GM23338 (cell line): ENCODE measurements around the gene TMEM221. TPM values are rescaled to one million over a fixed set of nuclear protein-coding genes. Genes with fewer than 3 reads are reported as not detected.

Experiments used
- ATAC-seq: fragments of 200-7000 bp; cut with Tn5 transposase; 3 replicates; pipeline ENCODE4 v1.9.1; 2020
- DNase-seq: peaks from one replicate; pipeline ENCODE4 v3.0.0-alpha.2; 2015; ENCODE audit warnings: low spot score
- H2AFZ ChIP-seq: fragments of 200-600 bp; sonication (generic); 2 replicates; pipeline ENCODE4 v1.8.0; 2016; ENCODE audit warnings: antibody characterized with exemption, mild to moderate bottlenecking, moderate library complexity
- H3F3A ChIP-seq: fragments of 200-600 bp; sonication (generic); replicated peaks from 2 replicates; pipeline ENCODE4 v1.8.0; 2017; ENCODE audit warnings: antibody characterized with exemption, mixed run types, low read depth
- H3K27ac ChIP-seq: fragments of 200-600 bp; sonication (generic); 2 replicates; pipeline ENCODE4 v1.6.1; 2016; ENCODE audit warnings: low read depth
- H3K27me3 ChIP-seq: fragments of 200-600 bp; sonication (generic); 2 replicates; pipeline ENCODE4 v1.8.0; 2016; ENCODE audit warnings: mild to moderate bottlenecking, mixed run types, moderate library complexity; ENCODE audit not compliant: insufficient read depth
- H3K36me3 ChIP-seq: fragments of 200-600 bp; sonication (generic); 2 replicates; pipeline ENCODE4 v1.8.0; 2016; ENCODE audit warnings: mild to moderate bottlenecking; ENCODE audit not compliant: insufficient read depth
- H3K4me1 ChIP-seq: fragments of 200-600 bp; sonication (generic); 2 replicates; pipeline ENCODE4 v1.8.0; 2016; ENCODE audit warnings: mild to moderate bottlenecking, moderate library complexity; ENCODE audit not compliant: insufficient read depth
- H3K4me2 ChIP-seq: fragments of 200-600 bp; sonication (generic); 2 replicates; pipeline ENCODE4 v1.7.1; 2017; ENCODE audit warnings: mixed run types
- H3K4me3 ChIP-seq: fragments of 200-600 bp; sonication (generic); 2 replicates; pipeline ENCODE4 v1.6.1; 2016; ENCODE audit warnings: mixed run types
- H3K79me2 ChIP-seq: fragments of 200-600 bp; sonication (generic); replicated peaks from 2 replicates; pipeline ENCODE4 v1.8.0; 2017; ENCODE audit warnings: mild to moderate bottlenecking; ENCODE audit not compliant: insufficient read depth
- H3K9me2 ChIP-seq: fragments of 200-600 bp; sonication (generic); 2 replicates; pipeline ENCODE4 v1.8.0; 2017; ENCODE audit not compliant: insufficient read depth
- H4K20me1 ChIP-seq: fragments of 200-600 bp; sonication (generic); replicated peaks from 2 replicates; pipeline ENCODE4 v1.8.0; 2017; ENCODE audit warnings: mild to moderate bottlenecking; ENCODE audit not compliant: insufficient read depth
- H3K27ac Mint-ChIP-seq: 2 replicates; pipeline ENCODE4 v1.8.0; 2020; ENCODE audit warnings: inconsistent platforms, mild to moderate bottlenecking, moderate library complexity, mixed read lengths
- H3K27me3 Mint-ChIP-seq: 3 replicates; pipeline ENCODE4 v1.8.0; 2022; ENCODE audit warnings: low read depth, mild to moderate bottlenecking, moderate library complexity, mixed read lengths, inconsistent platforms; ENCODE audit not compliant: insufficient read depth, poor library complexity
- H3K36me3 Mint-ChIP-seq: 3 replicates; pipeline ENCODE4 v1.8.0; 2021; ENCODE audit warnings: low read depth, mild to moderate bottlenecking, inconsistent platforms, moderate library complexity, mixed read lengths
- H3K4me1 Mint-ChIP-seq: 3 replicates; pipeline ENCODE4 v1.8.0; 2020; ENCODE audit warnings: mild to moderate bottlenecking, inconsistent platforms, mixed read lengths
- H3K4me3 Mint-ChIP-seq: 3 replicates; pipeline ENCODE4 v1.8.0; 2021; ENCODE audit warnings: moderate library complexity, mild to moderate bottlenecking, inconsistent platforms, mixed read lengths
- H3K9me3 Mint-ChIP-seq: 3 replicates; pipeline ENCODE4 v1.8.0; 2020; ENCODE audit warnings: moderate library complexity, mild to moderate bottlenecking, inconsistent platforms, mixed read lengths
- CREB1 ChIP-seq: fragments of 250-450 bp; sonication (Bioruptor Pico); IDR thresholded peaks from 2 replicates; pipeline ENCODE4 v1.5.0; 2020; ENCODE audit warnings: low read depth, mild to moderate bottlenecking, moderate library complexity
- CTCF ChIP-seq, 2 experiments: fragments of 200-600 bp in 1 of 2; sonication (generic) in 1 of 2; conservative IDR thresholded peaks; 2 replicates each; pipeline versions ENCODE4 v1.5.1 to v1.6.1; 2016 to 2017; ENCODE audit warnings: antibody characterized with exemption in 2 of 2, low read depth in 2 of 2, mild to moderate bottlenecking in 2 of 2, moderate library complexity in 1 of 2
- EZH2 ChIP-seq: fragments of 200-600 bp; sonication (generic); IDR thresholded peaks from one replicate; pipeline ENCODE4 v1.8.0; 2017; ENCODE audit warnings: antibody characterized with exemption, mild to moderate bottlenecking, low read depth; ENCODE audit not compliant: unreplicated experiment
- JUNB ChIP-seq: IDR thresholded peaks from one replicate; pipeline ENCODE4 v1.6.1; 2016; ENCODE audit warnings: antibody characterized with exemption; ENCODE audit not compliant: unreplicated experiment
- NANOG ChIP-seq: IDR thresholded peaks from 2 replicates; pipeline ENCODE4 v1.6.1; 2016; ENCODE audit warnings: antibody characterized with exemption, borderline replicate concordance
- POLR2AphosphoS5 ChIP-seq: IDR thresholded peaks from 2 replicates; pipeline ENCODE4 v1.6.1; 2016; ENCODE audit warnings: antibody characterized with exemption, low read depth
- REST ChIP-seq: IDR thresholded peaks from one replicate; pipeline ENCODE4 v1.6.1; 2018; ENCODE audit warnings: antibody characterized with exemption; ENCODE audit not compliant: unreplicated experiment
- STAT1 ChIP-seq: IDR thresholded peaks from one replicate; pipeline ENCODE4 v1.6.1; 2016; ENCODE audit warnings: antibody characterized with exemption; ENCODE audit not compliant: unreplicated experiment
- ZNF114 ChIP-seq: fragments of 250-450 bp; sonication (Bioruptor Pico); IDR thresholded peaks from 2 replicates; pipeline ENCODE4 v1.5.0; 2020; ENCODE audit warnings: mild to moderate bottlenecking, moderate library complexity
- ZNF331 ChIP-seq: fragments of 250-450 bp; sonication (Bioruptor Pico); IDR thresholded peaks from 2 replicates; pipeline ENCODE4 v1.5.0; 2020; ENCODE audit warnings: low read depth, mild to moderate bottlenecking, moderate library complexity
- polyA plus RNA-seq: library from polyadenylated mRNA; unstranded; fragments of >200 nt; fragmentation: Nextera tagmentation; extraction: Ambion mirVana; gene quantifications from 2 replicates; pipeline ENCODE4 v1.2.1, GENCODE V29; 2016
- total RNA-seq: library from RNA; depleted of rRNA; stranded (reverse); fragments of >200 nt; shearing (Covaris generic); gene quantifications from 2 replicates; pipeline ENCODE4 v1.2.3, GENCODE V29; 2014

The TMEM221 gene
- total and polyA plus RNA-seq, 2 experiments from 2014 or later, result 0.40 to 0.90 TPM

- TF ChIP-seq STAT1 (no peak), CTCF (conservative IDR thresholded peaks at IDR 0.05; ENCODE audit: low read depth in 2 of 2) (no peak)
Observed at GRCh38 chr19:17423429-17424208, 24.8 kb downstream of the TMEM221 start (continued).

- Histone ChIP-seq H3K79me2 (no peaks in the 10 kb centered on the region), H3K36me3 (no peaks in the 10 kb centered on the region), H3K4me3 (no peak overlapping the region), H3F3A (0 out of 2 replicates have a peak, but pooled peaks cover 4% of the 10 kb centered on the region), H3K27ac (no peak overlapping the region), H3K9me2 (no peaks in the 10 kb centered on the region), H2AFZ (no peak overlapping the region), H3K4me2 (no peak overlapping the region), H3K27me3 (peaks cover 3% of the 10 kb centered on the region), H4K20me1 (no peaks in the 10 kb centered on the region), H3K4me1 (peaks cover 14% of the 10 kb centered on the region; the same call in 1 of the 2 replicates)
- Mint-ChIP-seq H3K27ac (no peak overlapping the region), H3K4me1 (peaks cover 21% of the 10 kb centered on the region), H3K27me3 (peaks cover 15% of the 10 kb centered on the region), H3K9me3 (no peaks in the 10 kb centered on the region), H3K4me3 (no peak overlapping the region), H3K36me3 (no peaks in the 10 kb centered on the region; the same call in 1 of the 3 replicates)
- DNase-seq (no peak), ATAC-seq (no peak)
- TF ChIP-seq EZH2 (no peak), NANOG (no peak), ZNF331 (CRISPR knock-in tag) (no peak), POLR2AphosphoS5 (no peak), JUNB (no peak), ZNF114 (CRISPR knock-in tag) (no peak), REST (no peak), CTCF (conservative IDR thresholded peaks at IDR 0.05; ENCODE audit: low read depth in 2 of 2) (no peak), CREB1 (no peak)
Observed at GRCh38 chr19:17421942-17422341, 26.5 kb downstream of the TMEM221 start.
